ENCODE results near the gene PRSS16. TPM values are rescaled to one million over a fixed set of nuclear protein-coding genes. Genes with fewer than 3 reads are reported as not detected.

Gene PRSS16
- total RNA-seq, 1 donor from 2014 or later = 3.4 TPM

- no peak for DNase-seq (ENCODE audit: low read depth)
These were observed 35.8 kb downstream of the PRSS16 start for GRCh38 chr6:27283279-27283678.

- no peak for DNase-seq (ENCODE audit: low read depth)
These were observed 38.6 kb downstream of the PRSS16 start for GRCh38 chr6:27286141-27286540.

- no peak for DNase-seq (ENCODE audit: low read depth)
These were observed 40.2 kb downstream of the PRSS16 start for GRCh38 chr6:27287751-27288135.

- DNase-seq (ENCODE audit: low read depth) = no peak
These were observed 40.9 kb downstream of the PRSS16 start for GRCh38 chr6:27288136-27289044.

GRCh38 chr6:27290065-27290849 is 42.8 kb downstream of the PRSS16 start:
- no peak for DNase-seq (ENCODE audit: low read depth)

- DNase-seq (ENCODE audit: low read depth) = no peak
These were observed 43.3 kb downstream of the PRSS16 start for GRCh38 chr6:27290850-27291208.

GRCh38 chr6:27293436-27294098 is 46.1 kb downstream of the PRSS16 start:
- no peak for DNase-seq (ENCODE audit: low read depth)

GRCh38 chr6:27294409-27294808 is 46.9 kb downstream of the PRSS16 start:
- DNase-seq (ENCODE audit: low read depth) = no peak

- DNase-seq (ENCODE audit: low read depth) = peak; percentile 50
These were observed 48.0 kb downstream of the PRSS16 start for GRCh38 chr6:27295301-27296079.

GRCh38 chr6:27296106-27296783 is 48.7 kb downstream of the PRSS16 start:
- no peak for DNase-seq (ENCODE audit: low read depth)

GRCh38 chr6:27297484-27297856 is 50.0 kb downstream of the PRSS16 start:
- no peak for DNase-seq (ENCODE audit: low read depth)

GRCh38 chr6:27297857-27298730 is 50.6 kb downstream of the PRSS16 start:
- DNase-seq (ENCODE audit: low read depth) = no peak

GRCh38 chr6:27303613-27304272 is 56.2 kb downstream of the PRSS16 start:
- no peak for DNase-seq (ENCODE audit: low read depth)

Other genes with a start within 250 kb of the PRSS16 start
- gene POM121L2, start 64.6 kb downstream of the PRSS16 start, total RNA-seq = not detected in 2 replicates
- 0.69 and 6.6 TPM in 2 replicates for gene ZNF391, start 141.1 kb downstream of the PRSS16 start, total RNA-seq
- 7.6 and 11.3 TPM in 2 replicates for gene ZNF184, start 225.4 kb downstream of the PRSS16 start, total RNA-seq